ENCODE measurements around the gene SORCS1.

- TF ChIP-seq CTCF (IDR thresholded peaks at IDR 0.05; ENCODE audit: low read depth, low read length): no peak
- TF ChIP-seq MYC (IDR thresholded peaks at IDR 0.05; ENCODE audit: low read depth, low read length): no peak
Observed at GRCh38 chr10:106528702-106529101, 635.8 kb downstream of the SORCS1 start.

Measured in NB4 (cell line).